GM12878 (cell line): ENCODE results near the gene RUFY3. TPM values are rescaled to one million over a fixed set of nuclear protein-coding genes. Genes with fewer than 3 reads are reported as not detected.

Experiments
- polyA plus RNA-seq, 11 experiments: library from polyadenylated mRNA; depleted of rRNA in 4 of 11; unstranded in 6 of 11; stranded (reverse) in 5 of 11; fragments of >200 nt; fragmentation: Nextera tagmentation in 4 of 11; fragmentation: Illumina TruSeq in 1 of 11; extraction: Ambion mirVana in 4 of 11; extraction: Trizol in 1 of 11; gene quantifications; 1 replicate in 1 of 11; 2 replicates in 10 of 11; pipeline versions ENCODE4 v1.2.1 to v1.2.3, GENCODE V29; 2011 to 2016; ENCODE audit warnings: inconsistent platforms in 2 of 11, missing spikeins in 2 of 11, low read depth in 1 of 11
- small RNA-seq: library from RNA; depleted of rRNA; stranded (forward); fragments of <200 nt; gene quantifications from one replicate; pipeline ENCODE3, GENCODE V24; 2014
- total RNA-seq, 4 experiments: library from RNA; depleted of rRNA in 3 of 4; stranded (reverse); fragments of >200 nt in 3 of 4; fragmentation: Illumina TruSeq in 1 of 4; extraction: Trizol in 1 of 4; gene quantifications; 2 replicates each; pipeline versions ENCODE4 v1.2.1 to v1.2.3, GENCODE V29; 2013 to 2021

RUFY3 gene
- total and polyA plus RNA-seq, 10 of the 15 experiments (the other 5 are each of a cell fraction or from before 2014, with no cell fraction given) = 5.1 to 28.3 (median 13.1) TPM

Small RNAs within 50 kb of the gene (small RNA-seq; reads per million reads assigned to genes)
- not detected for gene RF00026
- not detected for gene RNU6-520P
- gene RNU6-784P = not detected
- not detected for gene RNU6-891P

Other genes with a start within 250 kb of the RUFY3 start
Only the 7 nearest of the 8 such genes appear.
- not detected in 2 replicates for gene AMTN, start 203.4 kb upstream of the RUFY3 start, total RNA-seq (2014; rRNA removed)
- not detected in 2 replicates for gene AMTN, start 203.4 kb upstream of the RUFY3 start, total RNA-seq (2014; rRNA removed; fragmentation: Illumina TruSeq; extraction: Trizol)
- gene AMTN, start 203.4 kb upstream of the RUFY3 start, total RNA-seq (2021) = not detected in 2 replicates
- not detected in 2 replicates for gene AMTN, start 203.4 kb upstream of the RUFY3 start, polyA plus RNA-seq (2011; rRNA removed)
- not detected in 2 replicates for gene AMTN, start 203.4 kb upstream of the RUFY3 start, polyA plus RNA-seq (2014; fragmentation: Illumina TruSeq; extraction: Trizol)
- not detected for gene AMTN, start 203.4 kb upstream of the RUFY3 start, polyA plus RNA-seq (2014; fragmentation: Nextera tagmentation; extraction: Ambion mirVana)
- not detected in 2 replicates for gene AMTN, start 203.4 kb upstream of the RUFY3 start, polyA plus RNA-seq (2014; rRNA removed)
- not detected for gene AMTN, start 203.4 kb upstream of the RUFY3 start, polyA plus RNA-seq (2016; fragmentation: Nextera tagmentation; extraction: Ambion mirVana)
- not detected in 2 replicates for gene AMBN, start 129.7 kb upstream of the RUFY3 start, total RNA-seq (2014; rRNA removed)
- gene AMBN, start 129.7 kb upstream of the RUFY3 start, total RNA-seq (2014; rRNA removed; fragmentation: Illumina TruSeq; extraction: Trizol) = not detected in 2 replicates
- not detected in 2 replicates for gene AMBN, start 129.7 kb upstream of the RUFY3 start, total RNA-seq (2021)
- gene AMBN, start 129.7 kb upstream of the RUFY3 start, polyA plus RNA-seq (2011; rRNA removed) = not detected in 2 replicates
- not detected in 2 replicates for gene AMBN, start 129.7 kb upstream of the RUFY3 start, polyA plus RNA-seq (2014; fragmentation: Illumina TruSeq; extraction: Trizol)
- under 1 TPM in 1 of 2 experiments, not detected in 1; 0.18 TPM for gene AMBN, start 129.7 kb upstream of the RUFY3 start, polyA plus RNA-seq (2014; fragmentation: Nextera tagmentation; extraction: Ambion mirVana)
- gene AMBN, start 129.7 kb upstream of the RUFY3 start, polyA plus RNA-seq (2014; rRNA removed) = not detected in 2 replicates
- not detected for gene AMBN, start 129.7 kb upstream of the RUFY3 start, polyA plus RNA-seq (2016; fragmentation: Nextera tagmentation; extraction: Ambion mirVana)
- 0.06 TPM in 1 of 2 replicates, not detected in the other for gene ENAM, start 93.2 kb upstream of the RUFY3 start, total RNA-seq (2014; rRNA removed)
- gene ENAM, start 93.2 kb upstream of the RUFY3 start, total RNA-seq (2014; rRNA removed; fragmentation: Illumina TruSeq; extraction: Trizol) = 0.04 and 0.09 TPM in 2 replicates
- 0.27 and 0.51 TPM in 2 replicates for gene ENAM, start 93.2 kb upstream of the RUFY3 start, total RNA-seq (2021)
- gene ENAM, start 93.2 kb upstream of the RUFY3 start, polyA plus RNA-seq (2011; rRNA removed) = 0.14 and 0.16 TPM in 2 replicates
- gene ENAM, start 93.2 kb upstream of the RUFY3 start, polyA plus RNA-seq (2014; fragmentation: Illumina TruSeq; extraction: Trizol) = 0.14 and 0.24 TPM in 2 replicates
- gene ENAM, start 93.2 kb upstream of the RUFY3 start, polyA plus RNA-seq (2014; fragmentation: Nextera tagmentation; extraction: Ambion mirVana) = under 1 TPM; 0.18 to 0.38 TPM
- 0.09 and 0.10 TPM in 2 replicates for gene ENAM, start 93.2 kb upstream of the RUFY3 start, polyA plus RNA-seq (2014; rRNA removed)
- gene ENAM, start 93.2 kb upstream of the RUFY3 start, polyA plus RNA-seq (2016; fragmentation: Nextera tagmentation; extraction: Ambion mirVana) = 1 to 10 TPM; 1.1 to 1.3 TPM
- 284 and 330 TPM in 2 replicates for gene JCHAIN, start 55.5 kb upstream of the RUFY3 start, total RNA-seq (2014; rRNA removed)
- gene JCHAIN, start 55.5 kb upstream of the RUFY3 start, total RNA-seq (2014; rRNA removed; fragmentation: Illumina TruSeq; extraction: Trizol) = 410 and 436 TPM in 2 replicates
- gene JCHAIN, start 55.5 kb upstream of the RUFY3 start, total RNA-seq (2021) = 276 and 280 TPM in 2 replicates
- gene JCHAIN, start 55.5 kb upstream of the RUFY3 start, polyA plus RNA-seq (2011; rRNA removed) = 183 and 188 TPM in 2 replicates
- 787 and 820 TPM in 2 replicates for gene JCHAIN, start 55.5 kb upstream of the RUFY3 start, polyA plus RNA-seq (2014; fragmentation: Illumina TruSeq; extraction: Trizol)
- 1,000 to 10,000 TPM in 1 of 2 experiments, 100 to 1,000 TPM in 1; 617 to 1,045 TPM for gene JCHAIN, start 55.5 kb upstream of the RUFY3 start, polyA plus RNA-seq (2014; fragmentation: Nextera tagmentation; extraction: Ambion mirVana)
- gene JCHAIN, start 55.5 kb upstream of the RUFY3 start, polyA plus RNA-seq (2014; rRNA removed) = 419 and 468 TPM in 2 replicates
- 100 to 1,000 TPM; 505 to 555 TPM for gene JCHAIN, start 55.5 kb upstream of the RUFY3 start, polyA plus RNA-seq (2016; fragmentation: Nextera tagmentation; extraction: Ambion mirVana)
- gene UTP3, start 33.4 kb upstream of the RUFY3 start, total RNA-seq (2014; rRNA removed) = 19.9 and 22.1 TPM in 2 replicates
- gene UTP3, start 33.4 kb upstream of the RUFY3 start, total RNA-seq (2014; rRNA removed; fragmentation: Illumina TruSeq; extraction: Trizol) = 28.5 and 29.2 TPM in 2 replicates
- 33.3 and 34.2 TPM in 2 replicates for gene UTP3, start 33.4 kb upstream of the RUFY3 start, total RNA-seq (2021)
- 18.7 and 23.6 TPM in 2 replicates for gene UTP3, start 33.4 kb upstream of the RUFY3 start, polyA plus RNA-seq (2011; rRNA removed)
- gene UTP3, start 33.4 kb upstream of the RUFY3 start, polyA plus RNA-seq (2014; fragmentation: Illumina TruSeq; extraction: Trizol) = 60.7 and 66.8 TPM in 2 replicates
- 10 to 100 TPM; 15.8 to 21.1 TPM for gene UTP3, start 33.4 kb upstream of the RUFY3 start, polyA plus RNA-seq (2014; fragmentation: Nextera tagmentation; extraction: Ambion mirVana)
- 33.5 and 38.9 TPM in 2 replicates for gene UTP3, start 33.4 kb upstream of the RUFY3 start, polyA plus RNA-seq (2014; rRNA removed)
- gene UTP3, start 33.4 kb upstream of the RUFY3 start, polyA plus RNA-seq (2016; fragmentation: Nextera tagmentation; extraction: Ambion mirVana) = 10 to 100 TPM; 21.5 to 23.4 TPM
- gene GRSF1, start 117.9 kb downstream of the RUFY3 start, total RNA-seq (2014; rRNA removed) = 51.5 and 58.4 TPM in 2 replicates
- 65.6 and 66.3 TPM in 2 replicates for gene GRSF1, start 117.9 kb downstream of the RUFY3 start, total RNA-seq (2014; rRNA removed; fragmentation: Illumina TruSeq; extraction: Trizol)
- 67.9 and 71.2 TPM in 2 replicates for gene GRSF1, start 117.9 kb downstream of the RUFY3 start, total RNA-seq (2021)
- gene GRSF1, start 117.9 kb downstream of the RUFY3 start, polyA plus RNA-seq (2011; rRNA removed) = 105 and 135 TPM in 2 replicates
- 74.4 and 86.6 TPM in 2 replicates for gene GRSF1, start 117.9 kb downstream of the RUFY3 start, polyA plus RNA-seq (2014; fragmentation: Illumina TruSeq; extraction: Trizol)
- 10 to 100 TPM; 37.5 to 59.6 TPM for gene GRSF1, start 117.9 kb downstream of the RUFY3 start, polyA plus RNA-seq (2014; fragmentation: Nextera tagmentation; extraction: Ambion mirVana)
- gene GRSF1, start 117.9 kb downstream of the RUFY3 start, polyA plus RNA-seq (2014; rRNA removed) = 48.3 and 49.1 TPM in 2 replicates
- gene GRSF1, start 117.9 kb downstream of the RUFY3 start, polyA plus RNA-seq (2016; fragmentation: Nextera tagmentation; extraction: Ambion mirVana) = 100 to 1,000 TPM in 1 of 2 experiments, 10 to 100 TPM in 1; 93.6 to 103 TPM
- 4.7 and 6.1 TPM in 2 replicates for gene MOB1B, start 180.4 kb downstream of the RUFY3 start, total RNA-seq (2014; rRNA removed)
- 7.6 and 8.2 TPM in 2 replicates for gene MOB1B, start 180.4 kb downstream of the RUFY3 start, total RNA-seq (2014; rRNA removed; fragmentation: Illumina TruSeq; extraction: Trizol)
- gene MOB1B, start 180.4 kb downstream of the RUFY3 start, total RNA-seq (2021) = 10.8 and 11.4 TPM in 2 replicates
- gene MOB1B, start 180.4 kb downstream of the RUFY3 start, polyA plus RNA-seq (2011; rRNA removed) = 7.2 and 12.6 TPM in 2 replicates
- 9.7 and 11.6 TPM in 2 replicates for gene MOB1B, start 180.4 kb downstream of the RUFY3 start, polyA plus RNA-seq (2014; fragmentation: Illumina TruSeq; extraction: Trizol)
- 1 to 10 TPM; 1.9 TPM for gene MOB1B, start 180.4 kb downstream of the RUFY3 start, polyA plus RNA-seq (2014; fragmentation: Nextera tagmentation; extraction: Ambion mirVana)
- 4.9 and 5.9 TPM in 2 replicates for gene MOB1B, start 180.4 kb downstream of the RUFY3 start, polyA plus RNA-seq (2014; rRNA removed)
- gene MOB1B, start 180.4 kb downstream of the RUFY3 start, polyA plus RNA-seq (2016; fragmentation: Nextera tagmentation; extraction: Ambion mirVana) = 1 to 10 TPM; 5.4 to 6.2 TPM